GM12865 (cell line): Measurements from ENCODE around the gene ARFGEF3.
"Not testable (repeated sequence)": the region's sequence is repeated elsewhere in the genome, so short reads cannot be mapped to it uniquely, and the experiment has no call there.

Experiments
- DNase-seq: peaks from one replicate; pipeline ENCODE4 v3.0.0; 2010; ENCODE audit warnings: low read depth
- H3K4me3 ChIP-seq: 2 replicates; pipeline ENCODE4 v1.5.1; 2011; ENCODE audit warnings: mild to moderate bottlenecking, low read depth, low read length, control low read depth
- CTCF ChIP-seq: IDR thresholded peaks from 2 replicates; pipeline ENCODE4 v1.5.1; 2011; ENCODE audit warnings: low read length, control low read depth, low read depth, inconsistent platforms; ENCODE audit not compliant: insufficient read depth; ENCODE audit errors: missing control alignments

ARFGEF3 gene

GRCh38 chr6:138211601-138212000 is 49.9 kb downstream of the ARFGEF3 start:
- DNase-seq, result no peak
- no peak overlapping the region for H3K4me3 ChIP-seq
- no peak for TF ChIP-seq CTCF

DNA sequence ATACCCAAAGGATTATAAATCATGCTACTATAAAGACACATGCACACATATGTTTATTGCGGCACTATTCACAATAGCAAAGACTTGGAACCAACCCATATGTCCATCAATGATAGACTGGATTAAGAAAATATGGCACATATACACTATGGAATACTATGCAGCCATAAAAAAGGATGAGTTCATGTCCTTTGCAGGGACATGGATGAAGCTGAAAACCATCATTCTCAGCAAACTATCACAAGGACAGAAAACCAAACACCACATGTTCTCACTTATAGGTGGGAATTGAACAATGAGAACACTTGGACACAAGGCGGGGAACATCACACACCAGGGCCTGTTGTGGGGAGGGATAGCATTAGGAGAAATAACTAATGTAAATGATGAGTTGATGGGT is 50.8 kb downstream of the ARFGEF3 start:
- DNase-seq, H3K4me3 ChIP-seq: not testable (repeated sequence)

DNA sequence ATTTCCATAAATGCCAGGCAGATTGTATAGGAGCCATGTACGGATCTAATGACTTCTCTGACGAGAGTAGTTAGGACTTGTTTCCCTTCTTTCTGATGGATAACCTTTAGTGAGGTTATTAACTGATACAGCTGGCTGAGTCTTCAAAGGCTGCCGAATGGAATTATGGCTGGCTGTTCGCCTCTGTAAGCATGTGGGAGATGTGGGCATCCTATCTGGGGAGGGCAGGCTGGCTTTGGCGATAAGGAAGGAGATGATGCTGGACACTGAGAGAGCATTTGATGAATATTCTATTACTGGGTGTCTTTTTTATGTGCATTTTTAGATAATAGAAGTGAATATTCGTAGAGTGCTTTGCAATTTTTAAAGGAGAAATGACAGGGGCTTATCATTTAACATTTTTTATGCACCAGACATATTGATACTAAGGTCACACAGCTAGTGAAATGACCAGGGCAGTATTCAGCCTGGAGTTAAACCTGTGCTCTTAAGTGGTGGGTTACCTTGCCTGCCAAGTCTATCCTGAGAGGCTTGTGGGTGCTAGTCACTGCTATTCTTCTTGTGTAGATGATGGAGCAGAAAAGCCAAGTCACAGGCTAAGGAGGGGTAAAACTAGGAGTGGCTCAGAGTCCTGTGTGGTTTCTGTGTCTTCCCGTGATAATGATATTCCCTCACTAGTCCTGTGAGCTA is 53.5 kb downstream of the ARFGEF3 start:
- H3K4me3 ChIP-seq, result no peak overlapping the region
- DNase-seq, result no peak
- TF ChIP-seq CTCF, result no peak

DNA sequence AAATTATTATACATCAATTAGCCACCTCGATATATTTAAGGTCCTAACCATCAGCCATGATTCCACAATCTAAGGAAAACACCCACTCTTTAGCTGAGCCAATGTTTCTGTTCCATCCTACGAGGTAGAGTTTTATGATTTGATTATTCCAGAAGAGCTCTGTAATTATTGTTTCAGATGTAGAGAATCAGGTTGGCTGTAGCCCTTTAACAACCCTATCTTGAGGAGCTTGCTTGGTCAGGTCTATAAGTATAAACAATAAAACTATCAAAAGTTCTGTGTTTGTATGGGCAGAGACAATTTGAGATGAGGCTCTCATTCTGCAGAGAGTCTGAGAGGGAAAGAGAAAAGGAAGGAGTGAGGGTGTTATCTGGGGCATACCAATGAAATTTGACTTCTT is 56.7 kb downstream of the ARFGEF3 start, which contains the start of gene PBOV1:
Gene PBOV1 (minus strand): TSS at position 43 of the 400 bp plus-strand sequence. CDS start 96 bp downstream, outside the sequence.
- no peak within 1 kb of the TSS for H3K4me3 ChIP-seq
- TF ChIP-seq CTCF, result no peak
- DNase-seq, result no peak

- H3K4me3 ChIP-seq, result no peak overlapping the region
- TF ChIP-seq CTCF, result no peak
- DNase-seq, result no peak
Observed at GRCh38 chr6:138219398-138219797, 57.7 kb downstream of the ARFGEF3 start.

DNA sequence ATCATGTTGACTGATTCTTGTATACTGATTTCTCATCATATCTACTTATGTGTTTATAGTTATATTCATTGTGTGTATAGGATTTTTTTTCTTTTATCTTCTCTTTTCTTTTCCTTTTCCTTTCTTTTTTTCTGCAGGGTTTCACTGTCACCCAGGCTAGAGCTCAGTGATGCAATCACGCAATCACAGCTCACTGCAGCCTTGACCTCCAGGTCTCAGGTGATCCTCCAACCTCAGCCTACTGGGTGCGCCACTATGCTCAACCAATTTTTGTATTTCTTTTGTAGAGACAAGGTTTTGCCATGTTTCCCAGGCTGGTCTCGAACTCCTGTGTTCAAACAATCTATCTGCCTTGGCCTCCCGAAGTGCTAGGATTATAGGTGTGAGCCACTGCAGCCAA is 58.2 kb downstream of the ARFGEF3 start:
- no peak for TF ChIP-seq CTCF
- DNase-seq, result no peak
- H3K4me3 ChIP-seq, result no peak overlapping the region

DNA sequence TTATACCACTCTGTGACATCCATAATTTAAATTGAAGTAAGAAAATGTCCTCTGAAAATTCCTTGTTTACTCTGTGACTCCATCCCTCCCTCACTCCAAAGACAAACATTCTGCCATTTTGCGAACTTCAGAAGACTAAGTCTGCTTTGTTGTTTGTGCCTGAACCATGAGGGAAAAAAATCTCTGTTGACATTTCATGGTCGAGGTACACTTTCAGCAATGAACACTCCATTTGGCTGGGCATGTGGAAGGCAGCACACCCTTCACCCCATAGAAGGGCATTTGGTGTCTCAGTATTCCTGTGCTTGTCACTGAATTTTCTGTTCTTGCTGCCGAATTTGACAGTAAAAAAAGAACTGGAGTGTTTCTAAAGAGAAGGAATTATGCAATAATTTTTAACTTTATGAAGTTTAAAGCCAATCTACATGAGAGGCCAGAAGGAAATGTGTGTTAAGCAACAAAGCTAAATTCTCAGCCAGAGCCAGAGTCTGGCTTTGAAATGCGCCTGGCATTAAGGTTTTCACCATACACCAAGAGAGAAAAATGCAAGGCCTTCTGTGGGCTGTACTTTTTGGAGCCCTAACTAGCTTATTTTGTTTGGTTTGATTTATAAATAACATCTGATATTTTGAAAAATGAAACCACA is 61.3 kb downstream of the ARFGEF3 start:
- DNase-seq, result no peak
- H3K4me3 ChIP-seq, result no peak overlapping the region
- no peak for TF ChIP-seq CTCF
